ENCODE data around the gene UBA6. TPM values are rescaled to one million over a fixed set of nuclear protein-coding genes. Genes with fewer than 3 reads are reported as not detected.
A peak's percentile ranks its signal among the peaks of the same experiment; 100 is the strongest.

UBA6 gene
- total and polyA plus RNA-seq, 2 experiments from 2014 or later = 19.8 to 75.2 TPM

DNA sequence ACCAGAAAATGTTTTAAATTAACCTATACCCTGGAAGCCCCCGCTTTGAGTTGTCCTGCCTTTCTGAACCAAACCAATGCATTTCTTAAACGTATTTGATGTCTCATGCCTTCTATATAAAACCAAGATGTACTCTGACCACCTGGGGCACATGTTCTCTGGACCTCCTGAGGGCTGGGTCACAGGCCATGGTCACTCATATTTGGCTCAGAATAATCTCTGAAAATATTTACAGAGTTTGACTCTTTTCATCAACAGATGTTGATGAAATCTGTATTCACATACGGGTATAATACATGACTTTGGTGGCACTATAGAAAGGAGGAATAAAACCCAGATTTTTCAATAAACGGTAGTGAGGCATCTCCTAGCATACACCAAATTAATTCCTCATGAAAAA is 86.8 kb downstream of the UBA6 start:
- H3K4me1 ChIP-seq (ENCODE audit: low read depth) = no peaks in the 10 kb centered on the region
- TF ChIP-seq, protein P1, sequence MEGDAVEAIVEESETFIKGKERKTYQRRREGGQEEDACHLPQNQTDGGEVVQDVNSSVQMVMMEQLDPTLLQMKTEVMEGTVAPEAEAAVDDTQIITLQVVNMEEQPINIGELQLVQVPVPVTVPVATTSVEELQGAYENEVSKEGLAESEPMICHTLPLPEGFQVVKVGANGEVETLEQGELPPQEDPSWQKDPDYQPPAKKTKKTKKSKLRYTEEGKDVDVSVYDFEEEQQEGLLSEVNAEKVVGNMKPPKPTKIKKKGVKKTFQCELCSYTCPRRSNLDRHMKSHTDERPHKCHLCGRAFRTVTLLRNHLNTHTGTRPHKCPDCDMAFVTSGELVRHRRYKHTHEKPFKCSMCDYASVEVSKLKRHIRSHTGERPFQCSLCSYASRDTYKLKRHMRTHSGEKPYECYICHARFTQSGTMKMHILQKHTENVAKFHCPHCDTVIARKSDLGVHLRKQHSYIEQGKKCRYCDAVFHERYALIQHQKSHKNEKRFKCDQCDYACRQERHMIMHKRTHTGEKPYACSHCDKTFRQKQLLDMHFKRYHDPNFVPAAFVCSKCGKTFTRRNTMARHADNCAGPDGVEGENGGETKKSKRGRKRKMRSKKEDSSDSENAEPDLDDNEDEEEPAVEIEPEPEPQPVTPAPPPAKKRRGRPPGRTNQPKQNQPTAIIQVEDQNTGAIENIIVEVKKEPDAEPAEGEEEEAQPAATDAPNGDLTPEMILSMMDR (IDR thresholded peaks at IDR 0.05; ENCODE audit: low read depth, low read length) = no peak
- no peaks in the 10 kb centered on the region for H3K27me3 ChIP-seq
- no peak overlapping the region for H3K4me3 ChIP-seq
- H3K27ac ChIP-seq = no peak overlapping the region
- no peak for DNase-seq (ENCODE audit: low read depth in 1 of 2, low spot score in 1 of 2)
- peaks cover 21% of the 10 kb centered on the region for H3K36me3 ChIP-seq
- no peaks in the 10 kb centered on the region for H3K9me3 ChIP-seq (ENCODE audit: low read depth)

DNA sequence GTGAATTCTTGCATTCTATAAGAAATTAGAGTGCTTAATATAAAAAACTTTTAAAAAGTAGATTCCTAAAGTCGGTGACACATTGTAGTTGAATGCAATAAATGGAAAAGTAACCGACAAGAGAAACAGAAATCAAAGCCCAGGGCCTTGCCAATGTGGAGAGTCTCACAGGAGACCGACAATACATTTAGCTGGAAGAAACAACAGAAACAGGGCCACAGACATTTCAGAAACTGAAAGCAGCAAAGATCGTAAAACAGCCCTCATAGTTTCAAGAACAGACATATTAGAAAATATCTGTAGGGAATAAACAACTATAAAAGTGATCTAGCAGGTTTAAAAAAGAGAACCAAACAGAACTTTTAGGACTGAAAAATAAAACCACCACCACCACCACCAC is 92.9 kb downstream of the UBA6 start:
- no peak for DNase-seq (ENCODE audit: low read depth in 1 of 2, low spot score in 1 of 2)
- TF ChIP-seq, protein P1 (IDR thresholded peaks at IDR 0.05; ENCODE audit: low read depth, low read length) = no peak
- no peak overlapping the region for H3K4me3 ChIP-seq
- H3K27ac ChIP-seq = no peak overlapping the region
- H3K4me1 ChIP-seq (ENCODE audit: low read depth) = peaks cover 16% of the 10 kb centered on the region
- H3K9me3 ChIP-seq (ENCODE audit: low read depth) = no peaks in the 10 kb centered on the region
- no peaks in the 10 kb centered on the region for H3K27me3 ChIP-seq
- H3K36me3 ChIP-seq = no peaks in the 10 kb centered on the region

DNA sequence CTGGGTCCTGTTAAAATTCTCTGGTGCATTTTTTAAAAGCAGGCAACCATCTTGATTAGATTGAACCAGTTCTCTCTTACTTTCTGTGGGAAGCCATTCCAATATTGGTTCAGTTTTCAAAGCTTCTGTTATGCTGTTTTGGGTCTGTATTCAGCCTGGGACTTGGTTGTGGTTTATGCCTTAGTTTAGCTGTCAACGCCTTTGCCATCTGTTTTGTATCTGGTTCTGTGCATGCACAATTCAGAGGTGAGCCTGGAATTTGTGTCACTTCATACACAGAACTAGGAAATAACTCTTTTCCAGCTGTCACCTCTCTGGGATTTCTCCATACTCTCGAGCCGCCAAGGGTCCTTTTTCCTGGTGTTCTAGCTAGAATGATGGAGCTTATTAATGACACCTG is 96.2 kb downstream of the UBA6 start:
- Histone ChIP-seq H3K4me3 (no peak overlapping the region), H3K36me3 (no peaks in the 10 kb centered on the region), H3K27ac (peak overlapping the region; percentile 71), H3K9me3 (ENCODE audit: low read depth) (no peaks in the 10 kb centered on the region), H3K27me3 (no peaks in the 10 kb centered on the region), H3K4me1 (ENCODE audit: low read depth) (peaks cover 16% of the 10 kb centered on the region)
- TF ChIP-seq, protein P1 (IDR thresholded peaks at IDR 0.05; ENCODE audit: low read depth, low read length) = no peak
- peak; percentile 48 to 69 for DNase-seq (ENCODE audit: low read depth in 1 of 2, low spot score in 1 of 2)

DNA sequence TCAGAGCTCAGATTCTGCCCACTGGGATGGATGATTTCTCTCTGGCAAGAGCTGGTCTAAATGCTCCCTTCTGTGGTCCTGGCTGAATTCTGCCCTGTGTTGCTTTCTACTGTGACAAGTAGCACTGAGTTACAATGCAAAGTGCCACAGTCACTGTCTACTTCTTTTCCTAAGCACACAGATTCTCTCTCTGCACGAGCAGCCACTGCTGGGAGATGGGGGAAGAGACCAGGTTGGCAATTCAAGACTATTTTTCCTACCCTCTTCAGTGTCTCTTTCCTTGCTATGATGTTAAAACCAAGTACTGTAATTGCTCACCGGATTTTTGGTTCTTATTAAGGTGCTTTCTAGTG is 97.0 kb downstream of the UBA6 start:
- peak in 1 of 2 donors; percentile 3 for DNase-seq (ENCODE audit: low read depth in 1 of 2, low spot score in 1 of 2)
- TF ChIP-seq, protein P1 (IDR thresholded peaks at IDR 0.05; ENCODE audit: low read depth, low read length) = no peak

DNA sequence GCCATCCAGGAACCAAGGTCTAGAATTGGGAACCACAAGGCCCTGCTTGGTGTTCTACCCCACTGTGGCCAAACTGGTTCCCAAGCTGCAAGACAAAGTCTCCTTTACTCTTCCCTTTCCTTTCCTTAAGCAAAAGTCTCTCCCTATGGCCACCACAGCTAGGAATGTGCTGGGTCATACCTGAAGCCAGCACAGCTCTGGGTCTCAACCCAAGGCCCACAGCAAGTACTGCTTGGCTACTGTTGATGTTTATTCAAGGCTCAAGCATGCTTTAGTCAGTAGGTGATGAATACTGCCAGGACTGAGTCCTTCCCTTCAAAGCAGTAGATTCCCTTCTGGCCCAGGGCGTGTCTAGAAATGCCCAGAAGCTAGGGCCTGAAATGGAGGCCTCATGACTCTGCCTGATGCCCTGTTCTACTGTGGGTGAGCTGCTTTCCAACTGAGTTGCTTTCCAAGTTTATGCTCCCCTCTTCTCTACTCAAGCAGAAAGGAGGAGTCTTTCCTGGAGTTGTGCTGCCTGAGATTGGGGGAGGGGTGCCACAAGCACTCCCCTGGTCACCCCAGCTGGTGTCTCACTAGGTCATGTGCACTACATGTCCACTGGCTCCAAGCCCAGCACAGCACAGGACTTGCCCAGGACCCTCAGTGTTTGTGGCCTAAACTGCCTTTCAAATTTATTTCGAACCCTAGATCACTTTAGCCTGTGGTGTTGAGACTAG is 97.5 kb downstream of the UBA6 start:
- H3K27ac ChIP-seq = peak overlapping the region; percentile 71
- TF ChIP-seq, protein P1 (IDR thresholded peaks at IDR 0.05; ENCODE audit: low read depth, low read length) = no peak
- no peak for DNase-seq (ENCODE audit: low read depth in 1 of 2, low spot score in 1 of 2)
- H3K9me3 ChIP-seq (ENCODE audit: low read depth) = no peaks in the 10 kb centered on the region
- H3K36me3 ChIP-seq = no peaks in the 10 kb centered on the region
- H3K4me1 ChIP-seq (ENCODE audit: low read depth) = peaks cover 16% of the 10 kb centered on the region
- no peak overlapping the region for H3K4me3 ChIP-seq
- no peaks in the 10 kb centered on the region for H3K27me3 ChIP-seq

More for the DNA sequence above, 97.0 kb downstream of the UBA6 start:
- no peaks in the 10 kb centered on the region for H3K36me3 ChIP-seq
- H3K9me3 ChIP-seq (ENCODE audit: low read depth) = no peaks in the 10 kb centered on the region
- no peaks in the 10 kb centered on the region for H3K27me3 ChIP-seq
- H3K27ac ChIP-seq = peak overlapping the region; percentile 71
- H3K4me1 ChIP-seq (ENCODE audit: low read depth) = peaks cover 16% of the 10 kb centered on the region
- no peak overlapping the region for H3K4me3 ChIP-seq

All from cardiac muscle cell (in vitro differentiated cells and primary cell).